HG03097 (cell line): ENCODE measurements around the gene KAZN.

Experiments
- ATAC-seq: cut with Tn5 transposase; IDR thresholded peaks from one replicate; pipeline ENCODE4 v1.9.1; 2021; ENCODE audit not compliant: unreplicated experiment, low FRiP score

Gene KAZN

GRCh38 chr1:15155888-15156741 is 557.6 kb downstream of the KAZN start:
- no peak for ATAC-seq

- ATAC-seq = no peak
These were observed 558.4 kb downstream of the KAZN start for GRCh38 chr1:15156807-15157380.

GRCh38 chr1:15157524-15158399 is 559.3 kb downstream of the KAZN start:
- no peak for ATAC-seq

- ATAC-seq = no peak
These were observed 560.2 kb downstream of the KAZN start for GRCh38 chr1:15158506-15159165.

GRCh38 chr1:15159166-15159555 is 560.7 kb downstream of the KAZN start:
- no peak for ATAC-seq

- ATAC-seq = no peak
These were observed 562.1 kb downstream of the KAZN start for GRCh38 chr1:15160626-15161025.

- no peak for ATAC-seq
These were observed 568.9 kb downstream of the KAZN start for GRCh38 chr1:15167386-15167785.
